HG03354 (cell line): ENCODE measurements around the gene DOCK2.

Experiments used
- ATAC-seq: cut with Tn5 transposase; IDR thresholded peaks from one replicate; pipeline ENCODE4 v1.9.1; 2021; ENCODE audit warnings: mild to moderate bottlenecking; ENCODE audit not compliant: unreplicated experiment, poor library complexity, severe bottlenecking

The DOCK2 gene

DNA sequence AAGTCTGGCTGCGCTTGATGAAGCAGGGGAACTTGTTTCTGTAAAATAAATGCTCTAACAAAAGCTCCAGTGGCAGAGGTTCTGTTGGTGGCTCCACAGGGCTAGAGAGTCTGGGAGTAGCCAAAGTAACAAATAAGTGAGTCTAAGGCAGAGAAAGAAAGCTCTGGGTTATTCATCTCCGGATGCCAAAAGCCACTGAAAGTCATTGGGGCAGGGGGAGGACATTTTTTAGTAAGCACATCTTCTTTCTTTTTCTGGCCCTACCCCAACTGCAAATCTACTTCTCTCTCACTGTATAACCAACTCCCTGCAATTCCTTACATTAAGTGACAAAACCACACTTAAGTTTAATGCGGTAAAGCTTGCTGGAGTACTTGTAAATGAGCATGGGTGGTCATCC is 201.6 kb downstream of the DOCK2 start:
- ATAC-seq: peak; percentile 82

- no peak for ATAC-seq
These were observed 203.3 kb downstream of the DOCK2 start for GRCh38 chr5:169840405-169840804.

- no peak for ATAC-seq
These were observed 205.6 kb downstream of the DOCK2 start for GRCh38 chr5:169842699-169843098.

GRCh38 chr5:169847519-169847918 is 210.4 kb downstream of the DOCK2 start:
- no peak for ATAC-seq

- no peak for ATAC-seq
These were observed 211.2 kb downstream of the DOCK2 start for GRCh38 chr5:169848271-169848670.

DNA sequence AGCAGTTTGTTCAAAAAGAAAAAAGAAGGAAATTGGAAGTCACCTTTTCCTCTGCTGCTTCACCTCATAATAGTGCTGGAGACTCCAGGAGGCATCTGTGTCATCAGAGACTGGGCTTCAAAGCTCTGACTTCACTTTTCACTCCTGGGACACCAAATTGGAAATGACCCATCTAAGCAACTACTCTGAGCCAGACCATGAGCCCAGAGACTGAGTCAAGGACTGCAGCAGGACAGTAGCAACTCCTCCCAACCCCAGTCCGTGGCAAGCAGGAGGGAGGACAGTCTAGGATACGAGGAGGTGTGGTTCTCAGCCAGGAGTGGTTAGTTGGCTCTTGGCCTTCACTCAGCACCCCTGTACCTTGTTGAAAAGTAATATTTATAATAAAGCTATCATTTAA is 211.7 kb downstream of the DOCK2 start:
- no peak for ATAC-seq

GRCh38 chr5:169850409-169850808 is 213.3 kb downstream of the DOCK2 start:
- ATAC-seq: no peak

DNA sequence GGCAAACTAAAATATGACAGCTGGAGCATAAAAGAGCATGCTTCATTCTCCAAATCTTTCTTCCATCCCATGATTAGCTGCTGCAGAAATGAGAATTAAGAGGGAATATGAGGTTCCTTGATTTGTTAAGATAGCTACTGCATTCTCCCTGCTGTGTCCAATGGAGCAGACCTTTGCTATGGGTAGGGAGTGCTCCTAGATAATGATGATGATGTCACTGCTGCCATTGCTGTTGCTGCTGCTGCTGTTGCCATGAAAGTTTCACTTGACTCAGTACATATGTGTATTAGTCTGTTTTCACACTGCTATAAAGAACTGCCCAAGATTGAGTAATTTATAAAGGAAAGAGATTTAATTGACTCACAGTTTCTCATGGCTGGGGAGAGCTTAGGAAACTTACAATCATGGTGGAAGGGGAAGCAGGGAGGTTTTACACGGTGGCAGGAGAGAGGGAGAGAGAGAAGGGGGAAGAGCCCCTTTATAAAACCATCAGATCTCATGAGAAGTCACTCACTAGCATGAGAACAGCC is 214.3 kb downstream of the DOCK2 start:
- ATAC-seq: no peak

DNA sequence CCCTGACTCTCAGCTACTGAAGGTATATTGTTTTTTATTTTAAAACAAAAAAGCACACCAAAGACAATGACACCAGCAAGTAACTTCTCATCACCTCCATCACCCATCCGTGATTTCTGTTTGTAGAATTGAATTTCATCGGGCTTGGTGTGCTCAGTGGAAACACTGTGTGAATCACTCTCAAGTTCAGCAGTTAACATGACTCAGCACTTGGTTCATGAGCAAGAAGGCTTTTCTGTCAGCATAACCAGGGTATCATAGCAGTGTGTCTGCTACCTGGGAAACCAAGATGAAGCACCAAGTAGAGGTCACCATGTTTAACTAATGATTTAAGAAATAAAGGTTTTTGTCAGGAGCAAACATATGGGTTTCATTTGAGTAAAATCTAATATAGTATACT is 219.5 kb downstream of the DOCK2 start:
- ATAC-seq: no peak

- ATAC-seq: peak; percentile 60
These were observed 223.5 kb downstream of the DOCK2 start for GRCh38 chr5:169860585-169860984.

GRCh38 chr5:169861433-169861832 is 224.4 kb downstream of the DOCK2 start:
- no peak for ATAC-seq

DNA sequence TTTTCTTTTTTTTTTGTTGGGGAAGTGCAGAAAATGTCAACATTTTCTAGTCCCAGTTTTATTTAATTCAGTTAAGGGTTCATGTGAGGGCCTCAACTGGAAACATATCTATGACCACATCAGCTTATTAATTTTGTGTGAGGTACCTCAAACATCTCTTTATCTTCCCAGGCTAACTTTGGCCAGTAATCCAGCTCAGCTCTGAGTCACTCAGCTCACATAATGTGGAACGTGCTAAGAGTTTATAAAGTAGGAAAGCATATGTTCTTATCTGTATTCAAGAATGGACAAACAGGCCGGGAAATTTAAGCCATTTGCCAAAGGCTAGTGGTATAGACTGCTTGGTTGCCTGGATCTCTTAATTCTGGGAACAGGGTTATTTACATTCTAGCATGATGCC is 224.9 kb downstream of the DOCK2 start:
- ATAC-seq: no peak

DNA sequence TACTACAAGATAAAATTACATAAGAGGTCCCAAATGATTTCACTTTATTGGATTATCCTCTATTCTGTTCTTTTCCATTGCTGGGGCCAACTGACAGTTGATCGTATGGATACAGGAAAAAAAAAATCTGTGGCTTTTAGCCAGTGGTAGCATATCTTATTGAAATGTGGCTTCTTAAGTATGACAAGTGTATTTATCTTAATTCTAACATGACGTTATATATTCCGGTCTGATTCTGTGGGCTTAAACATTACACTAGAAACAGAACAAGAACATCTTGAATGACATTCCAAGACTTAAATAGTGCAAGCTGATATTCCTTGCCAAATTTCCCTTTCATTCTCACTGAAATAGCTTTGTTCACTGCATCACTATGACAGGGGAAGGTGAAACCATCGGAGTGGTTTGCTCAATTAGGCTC is 225.3 kb downstream of the DOCK2 start:
- ATAC-seq: no peak

- no peak for ATAC-seq
These were observed 227.4 kb downstream of the DOCK2 start for GRCh38 chr5:169864483-169864882.

DNA sequence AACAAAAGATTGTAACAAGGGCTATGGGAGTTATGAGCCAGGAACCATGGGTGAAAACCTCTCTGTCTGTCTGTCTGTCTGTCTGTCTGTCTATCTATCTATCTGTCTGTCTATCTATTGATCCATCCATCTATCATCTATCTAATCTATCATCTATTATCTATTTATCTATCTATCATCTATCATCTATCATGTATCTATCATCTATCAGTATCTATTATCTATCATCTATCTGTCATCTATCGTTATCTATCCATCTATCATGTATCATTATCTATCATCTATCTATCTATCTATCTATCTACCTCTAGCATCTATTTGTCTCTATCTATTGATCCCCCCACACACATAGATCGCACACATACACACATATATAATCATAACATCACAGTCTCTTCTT is 230.3 kb downstream of the DOCK2 start:
- no peak for ATAC-seq

DNA sequence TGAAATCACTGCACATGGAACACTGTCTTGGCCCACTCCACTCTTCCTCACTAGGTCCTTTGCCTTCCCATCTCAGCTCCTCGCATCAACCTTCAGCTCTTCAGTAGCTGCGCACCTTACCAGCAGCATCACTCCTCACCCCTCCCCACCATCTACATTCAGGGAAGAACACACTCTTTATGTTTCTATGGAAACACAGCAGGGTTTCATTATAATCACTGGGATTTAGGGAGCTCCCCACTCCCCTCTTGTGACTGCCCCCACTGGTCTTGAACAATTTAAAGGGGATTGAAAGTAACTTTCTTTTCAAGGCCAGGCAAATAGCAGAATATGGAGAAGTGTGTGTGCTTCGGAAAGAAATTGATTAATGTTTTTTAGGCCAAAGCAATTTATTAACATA is 232.0 kb downstream of the DOCK2 start:
- ATAC-seq: no peak

DNA sequence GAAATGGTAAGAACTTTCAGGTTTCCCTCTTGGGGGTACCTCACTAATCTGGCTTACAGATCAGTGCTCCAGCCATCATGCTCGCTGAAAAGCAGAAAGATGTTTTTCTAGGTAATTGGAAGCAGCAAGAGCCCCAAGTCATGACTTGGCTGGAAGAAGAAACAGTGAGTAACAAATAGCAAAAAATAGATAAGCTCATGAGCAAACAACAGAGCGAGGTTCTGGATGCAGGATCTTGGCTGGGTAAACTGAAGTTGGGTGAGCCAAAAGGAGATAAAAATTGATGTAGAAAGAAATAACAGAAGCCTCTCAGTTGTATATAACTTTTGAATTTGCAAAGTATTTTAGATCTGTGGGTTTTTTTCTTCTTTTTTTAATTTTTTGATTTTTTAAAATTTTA is 233.1 kb downstream of the DOCK2 start:
- ATAC-seq: no peak

DNA sequence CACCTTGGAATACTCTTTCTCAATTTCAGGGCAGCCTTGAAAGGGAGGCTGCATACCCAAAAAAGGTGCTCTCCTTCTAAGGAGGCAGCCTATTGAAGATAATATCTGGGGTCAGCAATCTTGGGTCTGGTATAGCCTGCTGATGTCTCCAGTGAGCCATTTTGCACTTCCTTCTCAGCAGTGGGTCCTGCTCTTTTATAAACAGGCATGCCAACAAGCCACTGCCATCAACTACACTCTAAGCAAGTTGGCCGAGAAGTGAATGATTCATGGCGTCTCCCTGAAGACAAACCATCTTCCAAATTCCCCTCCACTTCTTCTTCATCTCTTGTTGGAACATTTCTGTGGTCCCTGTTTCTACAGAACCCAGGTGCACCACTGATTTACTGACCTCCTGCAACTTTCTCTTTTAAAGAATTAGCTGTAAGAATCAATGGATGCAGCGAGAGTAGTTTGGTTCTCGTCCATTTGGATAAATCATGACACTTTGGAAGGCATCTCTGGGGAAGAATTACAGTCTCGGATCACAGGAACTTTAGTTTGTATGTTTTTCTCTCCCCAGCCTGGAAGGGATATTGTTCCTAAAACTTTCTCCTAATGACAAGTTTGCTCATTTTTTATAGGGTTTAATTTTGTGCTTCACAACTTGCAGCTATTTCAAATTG is 234.9 kb downstream of the DOCK2 start:
- no peak for ATAC-seq

GRCh38 chr5:169873642-169874041 is 236.6 kb downstream of the DOCK2 start:
- ATAC-seq: no peak

- ATAC-seq: no peak
These were observed 237.5 kb downstream of the DOCK2 start for GRCh38 chr5:169874621-169875020.

- ATAC-seq: no peak
These were observed 238.1 kb downstream of the DOCK2 start for GRCh38 chr5:169875091-169875728.
